Adrenal gland (tissue), 12 donors: ENCODE data around the gene GALNT1. TPM values are rescaled to one million over a fixed set of nuclear protein-coding genes. Genes with fewer than 3 reads are reported as not detected.

Source experiments
- DNase-seq, 7 donors: peaks; one replicate each; pipeline ENCODE4 v3.0.0-alpha.2; 2019 to 2020
- H3K27ac ChIP-seq, 5 donors: fragments of 200-600 bp; sonication (generic) in 4 of 5; 1 replicate in 3 of 5; 2 replicates in 2 of 5; pipeline versions ENCODE4 v1.5.1 to v1.8.0; 2016 to 2020; ENCODE audit warnings: mild to moderate bottlenecking in 1 of 5
- H3K27me3 ChIP-seq: fragments of 200-600 bp; 2 replicates; pipeline ENCODE4 v1.8.0; 2021
- H3K36me3 ChIP-seq, 2 donors: fragments of 200-600 bp; replicated peaks in 1 of 2; 1 replicate in 1 of 2; 2 replicates in 1 of 2; pipeline versions ENCODE4 v1.5.1 to v1.8.0; 2018 to 2022
- H3K4me1 ChIP-seq, 2 donors: fragments of 200-600 bp; replicated peaks in 1 of 2; 1 replicate in 1 of 2; 2 replicates in 1 of 2; pipeline versions ENCODE4 v1.5.1 to v1.8.0; 2018 to 2021
- H3K4me3 ChIP-seq, 4 donors: fragments of 200-600 bp; sonication (generic) in 3 of 4; one replicate each; pipeline ENCODE4 v1.5.1; 2016 to 2018
- H3K9me3 ChIP-seq, 3 donors: fragments of 200-600 bp; sonication (generic) in 1 of 3; replicated peaks in 1 of 3; 1 replicate in 2 of 3; 2 replicates in 1 of 3; pipeline versions ENCODE4 v1.5.1 to v1.8.0; 2016 to 2021
- POLR2A ChIP-seq, 2 donors: fragments of 450-650 bp; IDR thresholded peaks; one replicate each; pipeline ENCODE4 v1.6.1; 2017; ENCODE audit warnings: antibody characterized with exemption in 2 of 2, mild to moderate bottlenecking in 2 of 2, moderate library complexity in 1 of 2
- WGBS, 4 donors: extraction: QIAGEN DNeasy Blood & Tissue Kit in 2 of 4; methylation state at CpG; one replicate each; pipeline versions ENCODE4 v1.1.5 to v1.1.7; 2013 to 2017; 5-methylcytosine and 5-hydroxymethylcytosine counted together
- intact Hi-C, 2 donors: fragments of 100-400 bp; cut with DNase I; formaldehyde crosslinking; loops; one replicate each; pipeline versions ENCODE4 v1.14.1 to v1.15.0; 2022 to 2023
- polyA plus RNA-seq, 3 donors: library from polyadenylated mRNA; stranded (reverse); fragments of 200-250 nt in 2 of 3; fragments of 350-450 nt in 1 of 3; fragmentation: Illumina TruSeq in 1 of 3; extraction: RNeasy Lipid Tissue Mini Kit (QIAGEN cat#74804) in 1 of 3; gene quantifications; one replicate each; pipeline ENCODE4 v1.2.3, GENCODE V29; 2013 to 2014
- total RNA-seq, 9 donors: library from RNA; depleted of rRNA in 4 of 9; stranded (reverse); fragments of >200 nt in 4 of 9; fragments of 120-200 nt in 1 of 9; fragmentation: NEBNext Ultra II Directional in 1 of 9; extraction: Animal tissue kit (Norgen Biotek cat#: 25700) in 1 of 9; gene quantifications; one replicate each; pipeline versions ENCODE4 v1.1.0 to v1.2.4, GENCODE V29; 2013 to 2023
- TF ChIP-seq, protein P1 (sequence below), 6 experiments: fragments of 450-650 bp in 4 of 6; fragments of 200-600 bp in 2 of 6; sonication (generic) in 1 of 6; IDR thresholded peaks; 1 replicate in 5 of 6; 2 replicates in 1 of 6; pipeline versions ENCODE4 v1.5.1 to v1.8.0; 2016 to 2021; ENCODE audit warnings: antibody characterized with exemption in 6 of 6, mild to moderate bottlenecking in 2 of 6, moderate library complexity in 1 of 6
- donor health status: healthy with polysubstance abuse.
- donor health status: Bipolar disorder and iron deficiency.
- donor health status: DM: yes; HTN: yes; CAD: no.
- donor health status: DM: no; HTN: no; CAD: no.
- donor health status: DM: no; HTN: no; CAD: no.
- donor health status: DM: yes; HTN: yes; CAD: no.

The GALNT1 gene
- total and polyA plus RNA-seq, 12 donors: 9.7 to 130 (median 65.4) TPM

DNA sequence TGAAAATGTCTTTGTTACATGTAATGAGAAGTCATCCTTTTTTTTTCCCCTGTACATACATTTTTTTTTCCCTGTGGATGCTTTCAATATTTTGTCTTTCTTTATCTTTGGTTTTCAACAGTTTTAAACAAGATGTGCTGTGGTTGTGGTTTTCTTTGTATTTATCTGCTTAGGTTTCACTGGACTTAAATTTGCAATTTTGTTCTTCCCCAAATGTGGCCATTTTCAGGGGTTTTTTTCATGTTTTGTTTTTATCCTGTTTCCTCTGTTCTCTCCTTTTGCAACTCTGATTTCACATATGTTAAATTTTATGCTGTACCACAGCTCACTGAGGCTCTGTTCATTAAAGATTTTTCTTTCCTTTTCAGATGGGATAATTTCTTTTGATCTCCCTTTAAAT is 41.7 kb downstream of the GALNT1 start:
- no peak for DNase-seq
- H3K27ac ChIP-seq: no peak overlapping the region
- intact Hi-C loops: no loop called here
- TF ChIP-seq POLR2A (IDR thresholded peaks at IDR 0.05): no peak
- TF ChIP-seq, protein P1, sequence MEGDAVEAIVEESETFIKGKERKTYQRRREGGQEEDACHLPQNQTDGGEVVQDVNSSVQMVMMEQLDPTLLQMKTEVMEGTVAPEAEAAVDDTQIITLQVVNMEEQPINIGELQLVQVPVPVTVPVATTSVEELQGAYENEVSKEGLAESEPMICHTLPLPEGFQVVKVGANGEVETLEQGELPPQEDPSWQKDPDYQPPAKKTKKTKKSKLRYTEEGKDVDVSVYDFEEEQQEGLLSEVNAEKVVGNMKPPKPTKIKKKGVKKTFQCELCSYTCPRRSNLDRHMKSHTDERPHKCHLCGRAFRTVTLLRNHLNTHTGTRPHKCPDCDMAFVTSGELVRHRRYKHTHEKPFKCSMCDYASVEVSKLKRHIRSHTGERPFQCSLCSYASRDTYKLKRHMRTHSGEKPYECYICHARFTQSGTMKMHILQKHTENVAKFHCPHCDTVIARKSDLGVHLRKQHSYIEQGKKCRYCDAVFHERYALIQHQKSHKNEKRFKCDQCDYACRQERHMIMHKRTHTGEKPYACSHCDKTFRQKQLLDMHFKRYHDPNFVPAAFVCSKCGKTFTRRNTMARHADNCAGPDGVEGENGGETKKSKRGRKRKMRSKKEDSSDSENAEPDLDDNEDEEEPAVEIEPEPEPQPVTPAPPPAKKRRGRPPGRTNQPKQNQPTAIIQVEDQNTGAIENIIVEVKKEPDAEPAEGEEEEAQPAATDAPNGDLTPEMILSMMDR (IDR thresholded peaks at IDR 0.05): no peak
- H3K4me1 ChIP-seq: peaks cover 0 to 15% of the 10 kb centered on the region in 2 donors
- H3K4me3 ChIP-seq: no peak overlapping the region
- H3K36me3 ChIP-seq: no peaks in the 10 kb centered on the region
- H3K9me3 ChIP-seq: no peaks in the 10 kb centered on the region
- H3K27me3 ChIP-seq: no peaks in the 10 kb centered on the region

DNA sequence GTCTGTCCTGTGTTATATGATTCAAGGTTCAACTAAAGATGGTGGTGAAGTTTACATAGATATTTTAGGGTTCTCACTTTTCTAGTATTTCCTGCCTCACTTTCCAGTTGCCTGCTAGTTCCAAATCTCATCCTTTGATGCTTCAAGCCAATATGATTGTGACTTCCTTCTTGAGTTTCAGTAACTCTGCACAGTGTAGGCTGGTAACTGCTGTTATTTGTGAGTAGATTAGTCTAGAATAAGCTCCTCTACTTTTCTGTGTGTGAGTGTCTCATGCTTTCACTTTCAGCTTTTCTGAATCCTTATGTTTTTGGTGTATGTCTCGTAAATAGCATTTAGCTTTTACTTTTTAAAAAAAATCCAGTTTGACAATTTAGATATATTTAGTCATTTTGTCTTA is 42.6 kb downstream of the GALNT1 start:
- TF ChIP-seq, protein P1 (IDR thresholded peaks at IDR 0.05): no peak
- TF ChIP-seq POLR2A (IDR thresholded peaks at IDR 0.05): no peak
- Histone ChIP-seq H3K27ac (no peak overlapping the region), H3K9me3 (no peaks in the 10 kb centered on the region), H3K36me3 (no peaks in the 10 kb centered on the region), H3K4me1 (peaks cover 0 to 11% of the 10 kb centered on the region in 2 donors), H3K27me3 (no peaks in the 10 kb centered on the region), H3K4me3 (no peak overlapping the region)
- intact Hi-C loops: no loop called here
- WGBS, 4 donors: 87 to 98% (median 95%) methylated on average over 1 of the region's 1 CpG
- no peak for DNase-seq

GRCh38 chr18:35625232-35625631 is 43.7 kb downstream of the GALNT1 start:
- TF ChIP-seq, protein P1 (IDR thresholded peaks at IDR 0.05): no peak
- no peak for TF ChIP-seq POLR2A (IDR thresholded peaks at IDR 0.05)
- no peaks in the 10 kb centered on the region for H3K9me3 ChIP-seq
- WGBS, 4 donors: 78 to 87% (median 80%) methylated on average over 2 of the region's 2 CpGs
- H3K36me3 ChIP-seq: no peaks in the 10 kb centered on the region
- no peak for DNase-seq
- H3K4me3 ChIP-seq: no peak overlapping the region
- peaks cover 0 to 10% of the 10 kb centered on the region in 2 donors for H3K4me1 ChIP-seq
- H3K27me3 ChIP-seq: no peaks in the 10 kb centered on the region
- intact Hi-C loops: no loop called here
- no peak overlapping the region for H3K27ac ChIP-seq

DNA sequence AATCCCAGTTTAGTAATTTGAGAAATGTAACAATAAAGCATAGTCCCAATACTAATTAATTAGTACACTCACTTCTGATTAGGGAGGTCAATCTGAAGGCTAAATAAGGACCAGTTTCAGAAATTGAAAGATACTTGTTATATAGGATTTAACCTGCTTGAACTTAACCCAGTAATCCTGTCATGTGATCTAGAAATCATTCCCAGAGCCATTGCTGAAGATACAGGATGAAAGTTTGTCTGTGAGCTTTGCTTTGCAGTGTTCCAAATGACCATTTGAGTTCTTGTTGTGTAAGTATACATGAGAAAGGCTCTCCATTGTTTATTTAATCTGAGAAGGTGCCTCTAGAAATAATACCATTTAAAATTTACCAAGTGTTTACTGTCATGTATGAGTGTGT is 52.2 kb downstream of the GALNT1 start:
- no peak for DNase-seq
- no peak overlapping the region for H3K4me3 ChIP-seq
- H3K27me3 ChIP-seq: no peaks in the 10 kb centered on the region
- no peak overlapping the region for H3K27ac ChIP-seq
- intact Hi-C loops: no loop called here
- H3K36me3 ChIP-seq: no peaks in the 10 kb centered on the region
- H3K4me1 ChIP-seq: no peaks in the 10 kb centered on the region
- TF ChIP-seq, protein P1 (IDR thresholded peaks at IDR 0.05): no peak
- TF ChIP-seq POLR2A (IDR thresholded peaks at IDR 0.05): no peak
- H3K9me3 ChIP-seq: no peaks in the 10 kb centered on the region
